ENCODE results near the gene SPA17.
A peak's percentile ranks its signal among the peaks of the same experiment; 100 is the strongest.

SPA17 gene

DNA sequence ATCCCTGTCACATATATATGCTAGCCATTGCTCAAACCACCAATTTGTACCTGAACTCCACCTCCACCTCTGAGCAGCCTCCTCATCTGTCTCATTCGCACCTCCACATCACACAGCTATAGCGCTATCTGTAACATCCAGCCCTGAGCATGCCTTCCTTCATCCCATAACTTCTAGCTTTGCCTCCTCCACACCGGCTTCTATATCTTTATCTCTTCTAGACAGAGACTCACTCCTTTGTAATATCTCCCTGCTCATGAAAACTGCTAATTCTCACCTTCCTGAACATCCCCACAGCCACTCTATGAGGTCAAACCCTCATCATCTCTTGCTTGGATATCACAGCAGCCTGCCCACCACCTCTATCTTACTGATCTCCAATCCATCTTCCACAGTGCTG, 6.1 kb upstream of the SPA17 start:
- no peak overlapping the region for H3K9ac ChIP-seq (ENCODE audit: low read depth, low read length)
- H3K4me1 ChIP-seq (ENCODE audit: control insufficient read depth, insufficient read depth, low read length): no peaks in the 10 kb centered on the region
- no peaks in the 10 kb centered on the region for H3K9me3 ChIP-seq (ENCODE audit: control insufficient read depth, insufficient read depth, low read length)
- peaks cover 17% of the 10 kb centered on the region for H3K27me3 ChIP-seq (ENCODE audit: control insufficient read depth, insufficient read depth, low read length)
- H3K36me3 ChIP-seq (ENCODE audit: control insufficient read depth, insufficient read depth, low read length): no peaks in the 10 kb centered on the region
- no peak overlapping the region for H3K4me3 ChIP-seq (ENCODE audit: low read depth, low read length)

DNA sequence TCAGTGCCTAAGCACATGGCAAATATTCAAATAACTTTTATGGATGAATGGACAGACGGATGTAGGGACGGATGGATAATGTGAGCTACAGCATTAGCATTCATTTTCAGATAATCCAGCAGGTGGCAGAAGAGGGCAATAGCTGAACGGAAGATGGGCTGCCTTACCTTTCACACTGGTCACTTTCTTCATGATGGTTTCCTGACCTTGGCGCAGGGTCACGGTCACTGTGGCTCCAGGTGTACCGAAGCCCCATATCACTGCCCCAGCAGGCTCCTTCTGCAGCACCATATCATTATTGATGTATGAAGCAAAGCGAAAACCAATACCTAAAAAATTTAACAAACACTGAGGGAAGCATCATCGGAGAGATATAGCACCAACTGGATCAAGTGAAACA, 4.5 kb upstream of the SPA17 start:
- Histone ChIP-seq H3K36me3 (ENCODE audit: control insufficient read depth, insufficient read depth, low read length) (no peaks in the 10 kb centered on the region), H3K4me1 (ENCODE audit: control insufficient read depth, insufficient read depth, low read length) (no peaks in the 10 kb centered on the region), H3K9ac (ENCODE audit: low read depth, low read length) (no peak overlapping the region), H3K27me3 (ENCODE audit: control insufficient read depth, insufficient read depth, low read length) (peaks cover 24% of the 10 kb centered on the region), H3K4me3 (ENCODE audit: low read depth, low read length) (no peak overlapping the region), H3K9me3 (ENCODE audit: control insufficient read depth, insufficient read depth, low read length) (no peaks in the 10 kb centered on the region)

DNA sequence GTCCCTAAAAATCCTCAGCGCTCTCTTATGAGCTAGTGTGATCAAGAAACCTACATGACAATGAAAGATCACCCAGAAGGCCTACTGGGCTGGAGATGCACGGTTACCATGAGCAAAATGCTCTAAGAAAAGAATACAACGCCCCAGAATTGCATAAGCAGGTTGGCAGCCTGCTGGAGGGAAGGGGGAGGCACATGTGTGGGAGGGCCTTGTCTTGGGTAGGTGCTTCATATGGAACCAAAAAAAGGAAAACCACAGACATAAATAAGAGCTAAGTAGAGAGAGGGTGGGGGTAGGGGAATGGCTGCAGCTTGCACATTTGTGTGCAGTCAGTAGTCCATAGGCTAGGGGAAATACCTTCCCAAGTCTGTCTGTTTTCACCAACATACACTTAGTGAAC, 3.0 kb upstream of the SPA17 start:
- no peak overlapping the region for H3K9ac ChIP-seq (ENCODE audit: low read depth, low read length)
- H3K9me3 ChIP-seq (ENCODE audit: control insufficient read depth, insufficient read depth, low read length): no peaks in the 10 kb centered on the region
- H3K36me3 ChIP-seq (ENCODE audit: control insufficient read depth, insufficient read depth, low read length): no peaks in the 10 kb centered on the region
- peaks cover 33% of the 10 kb centered on the region for H3K27me3 ChIP-seq (ENCODE audit: control insufficient read depth, insufficient read depth, low read length)
- H3K4me1 ChIP-seq (ENCODE audit: control insufficient read depth, insufficient read depth, low read length): no peaks in the 10 kb centered on the region
- H3K4me3 ChIP-seq (ENCODE audit: low read depth, low read length): no peak overlapping the region

DNA sequence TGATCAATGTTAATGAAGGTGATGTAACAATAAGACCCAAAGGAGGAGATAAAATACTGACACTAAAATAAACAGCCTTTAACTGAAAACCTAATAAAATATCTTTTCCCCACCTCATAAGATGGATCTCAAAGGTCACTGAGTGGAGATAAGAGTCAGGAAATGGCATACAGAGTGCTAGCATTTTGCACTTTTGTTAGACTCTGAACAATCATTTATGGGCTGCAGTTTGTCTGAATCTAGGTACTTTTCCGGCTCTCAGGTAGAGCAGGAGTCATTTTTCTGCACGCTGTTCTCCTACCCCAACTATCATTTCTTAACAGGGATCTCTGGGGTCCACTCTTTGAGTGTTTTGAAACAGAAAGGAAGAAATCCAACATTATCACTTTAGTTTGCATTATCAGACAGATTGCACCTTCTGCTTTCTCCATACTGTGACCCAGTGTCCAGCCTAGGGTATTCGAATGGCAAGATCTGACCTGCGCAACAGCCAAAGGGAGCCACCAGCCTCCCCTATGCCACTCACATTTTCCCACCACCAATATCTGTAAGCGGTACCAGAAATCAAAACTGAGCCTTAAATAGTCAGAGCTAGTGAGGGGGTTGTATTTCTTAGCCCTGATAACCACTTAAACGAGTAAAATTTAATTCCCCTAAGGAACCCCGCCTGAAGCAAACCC, 1.0 kb upstream of the SPA17 start:
- peaks cover 33% of the 10 kb centered on the region for H3K27me3 ChIP-seq (ENCODE audit: control insufficient read depth, insufficient read depth, low read length)

DNA sequence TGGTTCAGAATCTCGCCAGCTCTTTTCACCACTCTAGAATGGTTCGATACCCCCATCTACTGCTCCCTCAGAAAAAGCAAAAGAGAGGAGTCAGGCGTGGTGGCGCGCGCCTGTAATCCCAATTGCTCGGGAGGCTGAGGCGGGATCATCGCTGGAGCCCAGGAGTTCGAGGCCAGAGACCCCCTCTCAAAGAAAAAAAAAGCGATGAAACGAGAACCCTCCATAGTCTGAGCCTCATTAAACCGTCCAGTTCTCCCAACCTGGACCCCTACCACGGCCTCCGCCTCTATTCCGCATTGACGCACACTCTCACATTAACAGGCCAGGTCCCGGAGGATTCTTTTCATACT, 439 bp downstream of the SPA17 start:
- Histone ChIP-seq H3K9me3 (ENCODE audit: control insufficient read depth, insufficient read depth, low read length) (no peaks in the 10 kb centered on the region), H3K36me3 (ENCODE audit: control insufficient read depth, insufficient read depth, low read length) (no peaks in the 10 kb centered on the region), H3K27me3 (ENCODE audit: control insufficient read depth, insufficient read depth, low read length) (peaks cover 29% of the 10 kb centered on the region), H3K9ac (ENCODE audit: low read depth, low read length) (no peak overlapping the region), H3K4me1 (ENCODE audit: control insufficient read depth, insufficient read depth, low read length) (no peaks in the 10 kb centered on the region), H3K4me3 (ENCODE audit: low read depth, low read length) (peak overlapping the region; percentile 75)

More for the DNA sequence above, 1.0 kb upstream of the SPA17 start:
- no peaks in the 10 kb centered on the region for H3K36me3 ChIP-seq (ENCODE audit: control insufficient read depth, insufficient read depth, low read length)
- H3K4me3 ChIP-seq (ENCODE audit: low read depth, low read length): peak overlapping the region; percentile 75
- H3K9me3 ChIP-seq (ENCODE audit: control insufficient read depth, insufficient read depth, low read length): no peaks in the 10 kb centered on the region
- H3K4me1 ChIP-seq (ENCODE audit: control insufficient read depth, insufficient read depth, low read length): no peaks in the 10 kb centered on the region
- peak overlapping the region; percentile 61 for H3K9ac ChIP-seq (ENCODE audit: low read depth, low read length)

DNA sequence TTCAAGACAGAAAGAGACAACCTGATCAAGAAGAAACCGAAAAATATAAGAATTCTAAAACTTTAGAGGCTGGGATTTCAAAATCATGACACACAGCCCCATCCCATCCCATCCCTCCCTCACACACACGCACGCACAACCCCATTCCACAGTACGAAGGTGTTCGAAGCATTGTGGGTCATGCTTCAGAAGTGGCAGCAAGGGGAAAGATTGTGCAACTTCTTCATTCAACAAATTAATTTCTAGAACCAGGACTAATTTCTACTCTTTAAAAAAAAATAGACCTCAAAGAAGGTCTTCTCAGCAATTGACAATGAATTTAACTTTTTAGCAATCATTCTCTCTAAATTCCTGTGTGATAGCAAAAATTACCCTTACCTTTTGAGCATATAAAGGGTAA, 867 bp downstream of the SPA17 start:
- Histone ChIP-seq H3K4me3 (ENCODE audit: low read depth, low read length) (peak overlapping the region; percentile 75), H3K27me3 (ENCODE audit: control insufficient read depth, insufficient read depth, low read length) (peaks cover 29% of the 10 kb centered on the region), H3K9me3 (ENCODE audit: control insufficient read depth, insufficient read depth, low read length) (no peaks in the 10 kb centered on the region), H3K4me1 (ENCODE audit: control insufficient read depth, insufficient read depth, low read length) (no peaks in the 10 kb centered on the region), H3K9ac (ENCODE audit: low read depth, low read length) (no peak overlapping the region), H3K36me3 (ENCODE audit: control insufficient read depth, insufficient read depth, low read length) (no peaks in the 10 kb centered on the region)

DNA sequence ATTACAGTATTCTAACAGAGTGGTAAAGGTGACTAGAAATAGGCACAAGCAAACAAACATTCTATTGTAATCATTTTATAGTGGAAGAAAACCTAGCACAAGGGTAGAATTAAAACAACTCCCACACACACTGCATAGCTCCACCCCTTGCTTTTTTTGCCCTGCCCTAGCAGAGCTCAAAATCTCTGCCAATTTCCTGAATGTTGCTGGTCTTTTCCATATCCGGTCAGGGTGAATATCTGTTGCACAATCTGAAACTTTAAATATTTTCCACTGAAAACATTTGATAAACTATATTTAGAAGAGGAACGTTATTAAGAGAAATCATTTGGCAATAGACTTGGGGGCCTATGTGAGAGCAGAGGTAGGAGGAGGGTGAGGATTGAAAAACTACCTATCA, 2.7 kb downstream of the SPA17 start:
- H3K27me3 ChIP-seq (ENCODE audit: control insufficient read depth, insufficient read depth, low read length): peaks cover 26% of the 10 kb centered on the region
- no peaks in the 10 kb centered on the region for H3K36me3 ChIP-seq (ENCODE audit: control insufficient read depth, insufficient read depth, low read length)
- no peaks in the 10 kb centered on the region for H3K4me1 ChIP-seq (ENCODE audit: control insufficient read depth, insufficient read depth, low read length)
- no peaks in the 10 kb centered on the region for H3K9me3 ChIP-seq (ENCODE audit: control insufficient read depth, insufficient read depth, low read length)
- no peak overlapping the region for H3K9ac ChIP-seq (ENCODE audit: low read depth, low read length)
- H3K4me3 ChIP-seq (ENCODE audit: low read depth, low read length): no peak overlapping the region

DNA sequence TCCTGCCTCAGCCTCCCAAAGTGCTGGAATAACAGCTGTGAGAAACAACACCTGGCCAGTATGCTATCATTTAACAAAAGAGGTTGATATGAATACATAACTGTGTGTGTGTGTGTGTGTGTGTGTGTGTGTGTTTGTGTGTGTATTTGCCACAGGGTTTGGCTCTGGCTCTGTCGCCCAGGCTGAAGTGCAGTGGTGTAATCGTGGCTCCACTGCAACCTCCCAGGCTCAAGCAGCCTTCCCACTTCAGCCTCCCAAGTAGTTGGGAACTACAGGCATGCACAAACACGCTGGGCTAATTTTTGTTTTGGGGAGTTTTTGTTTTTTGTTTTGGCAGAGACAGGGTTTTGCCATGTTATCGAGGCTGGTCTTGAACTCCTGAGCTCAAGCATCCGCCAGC, 4.7 kb downstream of the SPA17 start:
- H3K36me3 ChIP-seq (ENCODE audit: control insufficient read depth, insufficient read depth, low read length): no peaks in the 10 kb centered on the region
- H3K4me3 ChIP-seq (ENCODE audit: low read depth, low read length): no peak overlapping the region
- peaks cover 10% of the 10 kb centered on the region for H3K27me3 ChIP-seq (ENCODE audit: control insufficient read depth, insufficient read depth, low read length)
- no peak overlapping the region for H3K9ac ChIP-seq (ENCODE audit: low read depth, low read length)
- H3K4me1 ChIP-seq (ENCODE audit: control insufficient read depth, insufficient read depth, low read length): no peaks in the 10 kb centered on the region
- H3K9me3 ChIP-seq (ENCODE audit: control insufficient read depth, insufficient read depth, low read length): no peaks in the 10 kb centered on the region

DNA sequence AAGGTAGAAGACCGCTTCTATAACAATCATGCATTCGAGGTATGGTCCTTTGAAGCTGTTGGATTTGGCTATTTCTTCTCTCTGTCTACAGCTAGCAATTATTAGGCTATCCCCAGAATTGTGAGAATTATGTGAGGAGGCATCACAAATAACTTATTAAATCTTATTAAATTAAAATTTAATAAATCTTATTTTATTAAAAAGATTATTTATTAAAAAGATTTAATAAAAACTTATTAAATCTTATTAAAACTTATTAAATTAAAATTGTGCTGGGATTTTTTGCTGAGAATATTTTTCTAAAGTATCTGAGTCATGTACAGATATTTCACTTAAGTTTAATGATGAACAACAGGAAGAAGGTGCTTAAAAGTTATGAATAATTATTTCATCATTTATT, 7.7 kb downstream of the SPA17 start:
- peaks cover 2% of the 10 kb centered on the region for H3K9me3 ChIP-seq (ENCODE audit: control insufficient read depth, insufficient read depth, low read length)
- H3K4me1 ChIP-seq (ENCODE audit: control insufficient read depth, insufficient read depth, low read length): no peaks in the 10 kb centered on the region
- H3K9ac ChIP-seq (ENCODE audit: low read depth, low read length): no peak overlapping the region
- no peaks in the 10 kb centered on the region for H3K36me3 ChIP-seq (ENCODE audit: control insufficient read depth, insufficient read depth, low read length)
- no peaks in the 10 kb centered on the region for H3K27me3 ChIP-seq (ENCODE audit: control insufficient read depth, insufficient read depth, low read length)
- H3K4me3 ChIP-seq (ENCODE audit: low read depth, low read length): no peak overlapping the region

DNA sequence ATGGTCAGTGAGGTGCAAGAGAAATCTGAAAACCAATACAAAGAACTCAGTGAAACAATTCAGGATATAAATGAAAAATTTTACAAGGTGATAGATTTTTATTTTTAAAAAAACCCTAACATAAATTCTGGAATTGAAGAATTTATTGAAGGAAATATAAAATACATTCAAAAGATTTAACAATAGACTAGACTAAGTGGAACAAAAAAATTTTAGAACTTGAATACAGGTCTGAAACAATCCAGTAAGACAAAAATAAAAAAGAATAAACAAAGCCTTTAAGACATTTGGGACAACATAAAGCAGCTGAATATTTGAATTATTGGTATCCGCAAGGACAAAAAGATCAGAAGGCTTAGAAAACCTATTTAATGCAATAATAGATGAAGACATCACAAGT, 8.7 kb downstream of the SPA17 start:
- H3K4me3 ChIP-seq (ENCODE audit: low read depth, low read length): no peak overlapping the region
- no peaks in the 10 kb centered on the region for H3K27me3 ChIP-seq (ENCODE audit: control insufficient read depth, insufficient read depth, low read length)
- H3K36me3 ChIP-seq (ENCODE audit: control insufficient read depth, insufficient read depth, low read length): no peaks in the 10 kb centered on the region
- H3K9ac ChIP-seq (ENCODE audit: low read depth, low read length): no peak overlapping the region
- peaks cover 2% of the 10 kb centered on the region for H3K9me3 ChIP-seq (ENCODE audit: control insufficient read depth, insufficient read depth, low read length)
- no peaks in the 10 kb centered on the region for H3K4me1 ChIP-seq (ENCODE audit: control insufficient read depth, insufficient read depth, low read length)

DNA sequence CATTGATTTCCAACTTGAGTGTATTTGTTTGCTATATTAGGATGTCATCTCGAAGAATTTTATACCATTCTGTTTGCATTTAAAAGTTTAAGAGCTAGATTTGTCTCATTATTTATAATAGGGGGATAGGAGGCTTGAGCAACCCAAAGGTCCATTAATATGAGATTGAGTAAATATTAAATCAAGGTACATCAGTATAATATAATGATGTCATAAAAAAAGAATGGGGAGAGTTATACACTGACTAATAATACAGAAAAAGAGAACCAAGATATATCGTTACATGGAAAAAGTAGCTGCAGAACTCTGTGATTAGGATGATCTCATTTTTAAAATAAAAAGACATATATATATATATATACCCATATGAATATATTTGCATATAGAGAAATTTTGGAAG, 19.4 kb downstream of the SPA17 start:
- Histone ChIP-seq H3K4me1 (ENCODE audit: control insufficient read depth, insufficient read depth, low read length) (no peaks in the 10 kb centered on the region), H3K9ac (ENCODE audit: low read depth, low read length) (no peak overlapping the region), H3K36me3 (ENCODE audit: control insufficient read depth, insufficient read depth, low read length) (no peaks in the 10 kb centered on the region), H3K4me3 (ENCODE audit: low read depth, low read length) (no peak overlapping the region), H3K27me3 (ENCODE audit: control insufficient read depth, insufficient read depth, low read length) (no peaks in the 10 kb centered on the region), H3K9me3 (ENCODE audit: control insufficient read depth, insufficient read depth, low read length) (no peaks in the 10 kb centered on the region)

DNA sequence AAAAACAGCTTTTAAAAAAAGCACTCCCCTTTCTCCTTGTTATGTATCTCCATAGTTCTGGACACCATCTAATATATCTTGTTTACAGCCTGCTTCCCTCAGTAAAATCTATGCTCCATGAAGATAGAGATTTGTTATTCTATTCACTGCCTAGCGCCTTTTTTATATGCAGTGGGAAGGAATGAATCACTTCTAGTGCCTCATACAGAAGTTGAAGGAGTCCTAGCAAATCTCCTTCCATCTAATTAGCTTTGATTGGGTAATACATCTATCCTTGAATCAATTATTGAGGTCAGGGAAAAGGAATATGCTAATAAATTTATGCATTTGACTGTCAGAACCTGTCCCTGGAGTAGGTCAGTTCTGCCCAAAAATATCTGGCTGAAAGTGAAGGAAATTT, 25.8 kb downstream of the SPA17 start:
- H3K4me1 ChIP-seq (ENCODE audit: control insufficient read depth, insufficient read depth, low read length): no peaks in the 10 kb centered on the region
- H3K9ac ChIP-seq (ENCODE audit: low read depth, low read length): no peak overlapping the region
- H3K9me3 ChIP-seq (ENCODE audit: control insufficient read depth, insufficient read depth, low read length): no peaks in the 10 kb centered on the region
- no peaks in the 10 kb centered on the region for H3K27me3 ChIP-seq (ENCODE audit: control insufficient read depth, insufficient read depth, low read length)
- no peaks in the 10 kb centered on the region for H3K36me3 ChIP-seq (ENCODE audit: control insufficient read depth, insufficient read depth, low read length)
- H3K4me3 ChIP-seq (ENCODE audit: low read depth, low read length): no peak overlapping the region

Measured in iPS-15b (cell line).